Measurements from ENCODE around the gene SPDYE1. TPM values are rescaled to one million over a fixed set of nuclear protein-coding genes. Genes with fewer than 3 reads are reported as not detected.
"Not testable (repeated sequence)": the region's sequence is repeated elsewhere in the genome, so short reads cannot be mapped to it uniquely, and the experiment has no call there.

Gene SPDYE1
- not detected in 2 replicates for total RNA-seq (2014; rRNA removed; shearing (Covaris generic); ENCODE audit: low replicate concordance)

- H3K4me1 ChIP-seq (ENCODE audit: low read length) = peaks cover 12% of the 10 kb centered on the region
- not testable (repeated sequence) for H3K27me3 ChIP-seq (ENCODE audit: low read length); H3K9me2 ChIP-seq (replicated peaks; ENCODE audit: insufficient read depth, low read length); H3K9ac ChIP-seq (ENCODE audit: low read length); H3K9me3 ChIP-seq (ENCODE audit: low read length); DNase-seq; H3K79me2 ChIP-seq (ENCODE audit: low read length); H2AFZ ChIP-seq (ENCODE audit: low read length); H3K36me3 ChIP-seq (ENCODE audit: insufficient read depth, low read length); H3K4me2 ChIP-seq (ENCODE audit: low read depth, low read length, poor library complexity, severe bottlenecking); H4K20me1 ChIP-seq (ENCODE audit: insufficient read depth, low read depth, low read length); H3K4me3 ChIP-seq (ENCODE audit: low read length); H3K27ac ChIP-seq (ENCODE audit: low read length)
Measured at GRCh38 chr7:43997532-43997931, at the start of gene SPDYE1. Gene SPDYE1, plus strand, starts transcription at chr7:43997897. Its CDS starts 2,053 bp downstream, at chr7:43999950.

- Histone ChIP-seq H3K27ac (ENCODE audit: low read length) (no peak overlapping the region), H3K9me3 (ENCODE audit: low read length) (no peaks in the 10 kb centered on the region), H2AFZ (ENCODE audit: low read length) (no peak overlapping the region), H3K9me2 (replicated peaks; ENCODE audit: insufficient read depth, low read length) (no peaks in the 10 kb centered on the region), H3K79me2 (ENCODE audit: low read length) (no peaks in the 10 kb centered on the region), H3K27me3 (ENCODE audit: low read length) (no peaks in the 10 kb centered on the region), H3K36me3 (ENCODE audit: insufficient read depth, low read length) (no peaks in the 10 kb centered on the region), H4K20me1 (ENCODE audit: insufficient read depth, low read depth, low read length) (no peaks in the 10 kb centered on the region), H3K4me2 (ENCODE audit: low read depth, low read length, poor library complexity, severe bottlenecking) (no peak overlapping the region), H3K4me1 (ENCODE audit: low read length) (peaks cover 5% of the 10 kb centered on the region), H3K4me3 (ENCODE audit: low read length) (no peak overlapping the region), H3K9ac (ENCODE audit: low read length) (no peak overlapping the region)
- no peak for DNase-seq
Measured at GRCh38 chr7:43952028-43952427, 45.7 kb upstream of the SPDYE1 start.

GRCh38 chr7:43953071-43953470 is 44.6 kb upstream of the SPDYE1 start:
- no peaks in the 10 kb centered on the region for H4K20me1 ChIP-seq (ENCODE audit: insufficient read depth, low read depth, low read length)
- H3K27ac ChIP-seq (ENCODE audit: low read length) = no peak overlapping the region
- no peak overlapping the region for H3K4me3 ChIP-seq (ENCODE audit: low read length)
- H3K27me3 ChIP-seq (ENCODE audit: low read length) = no peaks in the 10 kb centered on the region
- no peaks in the 10 kb centered on the region for H3K36me3 ChIP-seq (ENCODE audit: insufficient read depth, low read length)
- no peaks in the 10 kb centered on the region for H3K79me2 ChIP-seq (ENCODE audit: low read length)
- no peak overlapping the region for H2AFZ ChIP-seq (ENCODE audit: low read length)
- H3K9ac ChIP-seq (ENCODE audit: low read length) = no peak overlapping the region
- DNase-seq = no peak
- peaks cover 5% of the 10 kb centered on the region for H3K4me1 ChIP-seq (ENCODE audit: low read length)
- no peaks in the 10 kb centered on the region for H3K9me2 ChIP-seq (replicated peaks; ENCODE audit: insufficient read depth, low read length)
- H3K9me3 ChIP-seq (ENCODE audit: low read length) = no peaks in the 10 kb centered on the region
- no peak overlapping the region for H3K4me2 ChIP-seq (ENCODE audit: low read depth, low read length, poor library complexity, severe bottlenecking)

- Histone ChIP-seq H3K79me2 (ENCODE audit: low read length) (no peaks in the 10 kb centered on the region), H3K36me3 (ENCODE audit: insufficient read depth, low read length) (no peaks in the 10 kb centered on the region), H3K9ac (ENCODE audit: low read length) (no peak overlapping the region), H3K9me2 (replicated peaks; ENCODE audit: insufficient read depth, low read length) (no peaks in the 10 kb centered on the region), H3K4me1 (ENCODE audit: low read length) (peaks cover 5% of the 10 kb centered on the region), H3K27ac (ENCODE audit: low read length) (no peak overlapping the region), H3K9me3 (ENCODE audit: low read length) (no peaks in the 10 kb centered on the region), H3K27me3 (ENCODE audit: low read length) (no peaks in the 10 kb centered on the region), H4K20me1 (ENCODE audit: insufficient read depth, low read depth, low read length) (no peaks in the 10 kb centered on the region), H3K4me3 (ENCODE audit: low read length) (no peak overlapping the region), H2AFZ (ENCODE audit: low read length) (no peak overlapping the region), H3K4me2 (ENCODE audit: low read depth, low read length, poor library complexity, severe bottlenecking) (no peak overlapping the region)
- peak; percentile 80 for DNase-seq
Measured at GRCh38 chr7:43954524-43955228, 43.0 kb upstream of the SPDYE1 start.

GRCh38 chr7:43956027-43956426 is 41.7 kb upstream of the SPDYE1 start:
- peaks cover 5% of the 10 kb centered on the region for H3K4me1 ChIP-seq (ENCODE audit: low read length)
- H3K4me3 ChIP-seq (ENCODE audit: low read length) = no peak overlapping the region
- no peaks in the 10 kb centered on the region for H3K9me2 ChIP-seq (replicated peaks; ENCODE audit: insufficient read depth, low read length)
- H3K9me3 ChIP-seq (ENCODE audit: low read length) = no peaks in the 10 kb centered on the region
- no peak overlapping the region for H2AFZ ChIP-seq (ENCODE audit: low read length)
- no peaks in the 10 kb centered on the region for H4K20me1 ChIP-seq (ENCODE audit: insufficient read depth, low read depth, low read length)
- H3K27me3 ChIP-seq (ENCODE audit: low read length) = no peaks in the 10 kb centered on the region
- H3K9ac ChIP-seq (ENCODE audit: low read length) = no peak overlapping the region
- no peak overlapping the region for H3K4me2 ChIP-seq (ENCODE audit: low read depth, low read length, poor library complexity, severe bottlenecking)
- H3K27ac ChIP-seq (ENCODE audit: low read length) = no peak overlapping the region
- no peaks in the 10 kb centered on the region for H3K36me3 ChIP-seq (ENCODE audit: insufficient read depth, low read length)
- H3K79me2 ChIP-seq (ENCODE audit: low read length) = no peaks in the 10 kb centered on the region
- no peak for DNase-seq

GRCh38 chr7:43960933-43961332 is 36.8 kb upstream of the SPDYE1 start:
- Histone ChIP-seq H2AFZ (ENCODE audit: low read length) (no peak overlapping the region), H3K9ac (ENCODE audit: low read length) (no peak overlapping the region), H3K27ac (ENCODE audit: low read length) (no peak overlapping the region), H3K27me3 (ENCODE audit: low read length) (no peaks in the 10 kb centered on the region), H4K20me1 (ENCODE audit: insufficient read depth, low read depth, low read length) (no peaks in the 10 kb centered on the region), H3K4me2 (ENCODE audit: low read depth, low read length, poor library complexity, severe bottlenecking) (no peak overlapping the region), H3K4me3 (ENCODE audit: low read length) (no peak overlapping the region), H3K36me3 (ENCODE audit: insufficient read depth, low read length) (no peaks in the 10 kb centered on the region), H3K9me3 (ENCODE audit: low read length) (no peaks in the 10 kb centered on the region), H3K9me2 (replicated peaks; ENCODE audit: insufficient read depth, low read length) (no peaks in the 10 kb centered on the region), H3K79me2 (ENCODE audit: low read length) (no peaks in the 10 kb centered on the region), H3K4me1 (ENCODE audit: low read length) (no peaks in the 10 kb centered on the region; the same call in 1 of the 2 replicates)
- DNase-seq = peak; percentile 77

- not testable (repeated sequence) for H3K4me3 ChIP-seq (ENCODE audit: low read length); H3K9me3 ChIP-seq (ENCODE audit: low read length); H3K9ac ChIP-seq (ENCODE audit: low read length); H3K36me3 ChIP-seq (ENCODE audit: insufficient read depth, low read length); H3K27me3 ChIP-seq (ENCODE audit: low read length); H3K27ac ChIP-seq (ENCODE audit: low read length); DNase-seq; H3K79me2 ChIP-seq (ENCODE audit: low read length); H3K4me1 ChIP-seq (ENCODE audit: low read length); H3K4me2 ChIP-seq (ENCODE audit: low read depth, low read length, poor library complexity, severe bottlenecking); H3K9me2 ChIP-seq (replicated peaks; ENCODE audit: insufficient read depth, low read length); H2AFZ ChIP-seq (ENCODE audit: low read length); H4K20me1 ChIP-seq (ENCODE audit: insufficient read depth, low read depth, low read length)
Measured at GRCh38 chr7:43966392-43966791, 31.3 kb upstream of the SPDYE1 start.

- H4K20me1 ChIP-seq (ENCODE audit: insufficient read depth, low read depth, low read length); H3K9me3 ChIP-seq (ENCODE audit: low read length); H3K4me2 ChIP-seq (ENCODE audit: low read depth, low read length, poor library complexity, severe bottlenecking): not testable (repeated sequence)
Measured at GRCh38 chr7:43968172-43969040, 29.3 kb upstream of the SPDYE1 start.

More at GRCh38 chr7:43968172-43969040, 29.3 kb upstream of the SPDYE1 start:
- H3K9me2 ChIP-seq (replicated peaks; ENCODE audit: insufficient read depth, low read length); H2AFZ ChIP-seq (ENCODE audit: low read length); H3K4me3 ChIP-seq (ENCODE audit: low read length); H3K79me2 ChIP-seq (ENCODE audit: low read length); H3K36me3 ChIP-seq (ENCODE audit: insufficient read depth, low read length); H3K27ac ChIP-seq (ENCODE audit: low read length); H3K4me1 ChIP-seq (ENCODE audit: low read length); H3K9ac ChIP-seq (ENCODE audit: low read length); DNase-seq; H3K27me3 ChIP-seq (ENCODE audit: low read length): not testable (repeated sequence)
